ENCODE results near the gene ZMYM1. TPM values are rescaled to one million over a fixed set of nuclear protein-coding genes. Genes with fewer than 3 reads are reported as not detected.

ZMYM1 gene
- total and polyA plus RNA-seq, 2 experiments from 2014 or later: 37.4 to 51.0 TPM

GRCh38 chr1:35058988-35059387, 20.2 kb upstream of the ZMYM1 start:
- H3K79me2 ChIP-seq (replicated peaks; ENCODE audit: insufficient read depth): no peaks in the 10 kb centered on the region
- no peak overlapping the region for H2AFZ ChIP-seq
- H3K27me3 Mint-ChIP-seq (ENCODE audit: insufficient read depth, low read depth, poor library complexity): peaks cover 9% of the 10 kb centered on the region
- H3K27ac Mint-ChIP-seq: no peak overlapping the region
- no peak for DNase-seq (ENCODE audit: low spot score)
- H3K4me3 ChIP-seq: no peak overlapping the region
- no peaks in the 10 kb centered on the region for H3F3A ChIP-seq (replicated peaks; ENCODE audit: low read depth)
- no peak for TF ChIP-seq ETS1 (IDR thresholded peaks at IDR 0.05)
- no peak for TF ChIP-seq CREB1 (CRISPR knock-in tag; IDR thresholded peaks at IDR 0.05; ENCODE audit: low read depth)
- no peak for TF ChIP-seq EZH2 (IDR thresholded peaks at IDR 0.05; ENCODE audit: low read depth, unreplicated experiment)
- TF ChIP-seq POLR2AphosphoS5 (IDR thresholded peaks at IDR 0.05; ENCODE audit: low read depth): no peak
- no peak for TF ChIP-seq JUNB (IDR thresholded peaks at IDR 0.05; ENCODE audit: unreplicated experiment)
- no peak for TF ChIP-seq ZNF114 (CRISPR knock-in tag; IDR thresholded peaks at IDR 0.05)
- no peak for TF ChIP-seq ZNF462 (CRISPR knock-in tag; IDR thresholded peaks at IDR 0.05)
- no peak for TF ChIP-seq ZNF331 (CRISPR knock-in tag; IDR thresholded peaks at IDR 0.05; ENCODE audit: low read depth)
- TF ChIP-seq EZH2phosphoT487 (IDR thresholded peaks at IDR 0.05; ENCODE audit: unreplicated experiment): no peak
- no peak for TF ChIP-seq CTCF (conservative IDR thresholded peaks at IDR 0.05; ENCODE audit: low read depth in 2 of 2)
- no peak for TF ChIP-seq NANOG (IDR thresholded peaks at IDR 0.05; ENCODE audit: borderline replicate concordance)
- no peak for TF ChIP-seq REST (IDR thresholded peaks at IDR 0.05; ENCODE audit: unreplicated experiment)
- no peak for TF ChIP-seq STAT1 (IDR thresholded peaks at IDR 0.05; ENCODE audit: unreplicated experiment)
- H3K36me3 ChIP-seq (ENCODE audit: insufficient read depth): no peaks in the 10 kb centered on the region
- no peak overlapping the region for H3K4me3 Mint-ChIP-seq
- H3K4me1 ChIP-seq (ENCODE audit: insufficient read depth): no peaks in the 10 kb centered on the region
- ATAC-seq: no peak
- H3K9me3 Mint-ChIP-seq: peaks cover 27% of the 10 kb centered on the region
- H3K27me3 ChIP-seq (ENCODE audit: insufficient read depth): no peaks in the 10 kb centered on the region
- no peaks in the 10 kb centered on the region for H4K20me1 ChIP-seq (replicated peaks; ENCODE audit: insufficient read depth)
- H3K27ac ChIP-seq (ENCODE audit: low read depth): no peak overlapping the region
- H3K4me2 ChIP-seq: no peak overlapping the region
- peaks cover 8% of the 10 kb centered on the region; the same call in 1 of the 3 replicates for H3K36me3 Mint-ChIP-seq (ENCODE audit: low read depth)
- H3K4me1 Mint-ChIP-seq: no peaks in the 10 kb centered on the region
- H3K9me2 ChIP-seq (ENCODE audit: insufficient read depth): 0 out of 2 replicates have a peak, but pooled peaks cover 2% of the 10 kb centered on the region
